HG03135 (cell line): ENCODE results near the gene CWC15.
"Not testable (repeated sequence)": the region's sequence is repeated elsewhere in the genome, so short reads cannot be mapped to it uniquely, and the experiment has no call there.

Source experiments
- ATAC-seq: cut with Tn5 transposase; IDR thresholded peaks from one replicate; pipeline ENCODE4 v1.9.1; 2021; ENCODE audit warnings: mild to moderate bottlenecking, moderate library complexity; ENCODE audit not compliant: unreplicated experiment

CWC15 gene

GRCh38 chr11:94922321-94923003 lies 50.9 kb downstream of the CWC15 start:
- no peak for ATAC-seq

GRCh38 chr11:94920311-94920710 lies 53.0 kb downstream of the CWC15 start:
- ATAC-seq: no peak

GRCh38 chr11:94913718-94914394 lies 59.5 kb downstream of the CWC15 start:
- not testable (repeated sequence) for ATAC-seq

DNA sequence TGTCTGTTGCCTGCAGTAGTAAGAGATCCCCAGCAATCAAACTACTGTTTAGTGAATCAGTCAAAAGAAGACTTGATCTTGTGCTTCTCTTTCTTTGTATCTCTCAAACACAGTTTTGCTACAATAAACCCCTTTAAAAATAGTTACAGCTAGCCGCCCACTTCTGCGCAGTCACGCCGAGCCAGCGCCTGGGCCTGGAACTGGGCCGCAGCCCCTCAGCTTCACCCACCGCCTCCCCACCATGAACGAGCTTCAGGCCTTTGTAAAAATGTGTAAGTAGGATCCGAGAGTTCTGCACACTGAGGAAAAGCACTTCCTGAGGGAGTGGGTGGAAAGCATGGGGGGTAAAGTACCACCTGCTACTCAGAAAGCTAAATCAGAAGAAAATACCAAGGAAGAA lies 60.5 kb downstream of the CWC15 start:
- no peak for ATAC-seq
